Measurements from ENCODE around the gene ESRRB.

ESRRB gene

DNA sequence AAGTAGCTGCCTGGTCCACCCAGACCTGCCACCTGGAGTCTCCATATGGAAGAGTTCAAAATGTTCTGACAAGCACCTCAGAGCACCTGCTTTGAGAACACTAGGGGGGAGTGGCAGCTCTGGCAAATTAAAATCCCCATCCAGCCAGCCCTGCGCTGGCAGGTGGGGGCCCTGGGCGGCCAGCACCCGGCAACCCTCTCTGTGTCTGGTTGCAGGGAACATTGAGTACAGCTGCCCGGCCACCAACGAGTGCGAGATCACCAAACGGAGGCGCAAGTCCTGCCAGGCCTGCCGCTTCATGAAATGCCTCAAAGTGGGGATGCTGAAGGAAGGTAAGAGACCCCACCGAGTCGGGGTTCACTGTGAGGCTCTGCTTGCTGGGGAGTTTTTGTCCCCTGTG, 86.4 kb downstream of the ESRRB start:
- TF ChIP-seq, protein P1, sequence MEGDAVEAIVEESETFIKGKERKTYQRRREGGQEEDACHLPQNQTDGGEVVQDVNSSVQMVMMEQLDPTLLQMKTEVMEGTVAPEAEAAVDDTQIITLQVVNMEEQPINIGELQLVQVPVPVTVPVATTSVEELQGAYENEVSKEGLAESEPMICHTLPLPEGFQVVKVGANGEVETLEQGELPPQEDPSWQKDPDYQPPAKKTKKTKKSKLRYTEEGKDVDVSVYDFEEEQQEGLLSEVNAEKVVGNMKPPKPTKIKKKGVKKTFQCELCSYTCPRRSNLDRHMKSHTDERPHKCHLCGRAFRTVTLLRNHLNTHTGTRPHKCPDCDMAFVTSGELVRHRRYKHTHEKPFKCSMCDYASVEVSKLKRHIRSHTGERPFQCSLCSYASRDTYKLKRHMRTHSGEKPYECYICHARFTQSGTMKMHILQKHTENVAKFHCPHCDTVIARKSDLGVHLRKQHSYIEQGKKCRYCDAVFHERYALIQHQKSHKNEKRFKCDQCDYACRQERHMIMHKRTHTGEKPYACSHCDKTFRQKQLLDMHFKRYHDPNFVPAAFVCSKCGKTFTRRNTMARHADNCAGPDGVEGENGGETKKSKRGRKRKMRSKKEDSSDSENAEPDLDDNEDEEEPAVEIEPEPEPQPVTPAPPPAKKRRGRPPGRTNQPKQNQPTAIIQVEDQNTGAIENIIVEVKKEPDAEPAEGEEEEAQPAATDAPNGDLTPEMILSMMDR (IDR thresholded peaks at IDR 0.05; ENCODE audit: low read depth, low read length), result no peak
- no peak overlapping the region for H3K4me3 ChIP-seq (ENCODE audit: low read depth, low read length)
- DNase-seq (ENCODE audit: low read depth, low spot score), result no peak
- in situ Hi-C loops (cut with HindIII; ENCODE audit: low sequenced_read_pairs), result no loop called here

DNA sequence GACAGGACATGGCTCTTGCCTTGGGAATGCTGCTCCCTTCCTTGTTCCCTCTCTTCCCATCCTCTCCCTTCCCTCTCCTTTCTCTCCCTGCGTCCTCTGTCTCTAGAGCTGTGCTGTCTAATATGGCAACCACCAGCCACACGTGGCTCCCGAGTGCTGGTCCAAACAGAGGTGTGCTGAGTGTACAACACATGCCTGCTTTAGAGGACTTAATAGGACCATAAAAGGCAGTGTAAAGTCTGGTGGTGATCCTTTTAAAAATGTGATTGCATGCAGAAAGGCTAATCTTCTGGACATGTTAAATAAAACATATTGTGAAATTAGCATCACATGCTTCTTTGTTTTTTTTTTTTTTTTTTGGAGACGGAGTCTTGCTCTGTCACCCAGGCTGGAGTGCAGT, 87.2 kb downstream of the ESRRB start:
- no peak for DNase-seq (ENCODE audit: low read depth, low spot score)
- TF ChIP-seq, protein P1 (IDR thresholded peaks at IDR 0.05; ENCODE audit: low read depth, low read length), result no peak
- no peak overlapping the region for H3K4me3 ChIP-seq (ENCODE audit: low read depth, low read length)
- in situ Hi-C loops (cut with HindIII; ENCODE audit: low sequenced_read_pairs), result no loop called here

DNA sequence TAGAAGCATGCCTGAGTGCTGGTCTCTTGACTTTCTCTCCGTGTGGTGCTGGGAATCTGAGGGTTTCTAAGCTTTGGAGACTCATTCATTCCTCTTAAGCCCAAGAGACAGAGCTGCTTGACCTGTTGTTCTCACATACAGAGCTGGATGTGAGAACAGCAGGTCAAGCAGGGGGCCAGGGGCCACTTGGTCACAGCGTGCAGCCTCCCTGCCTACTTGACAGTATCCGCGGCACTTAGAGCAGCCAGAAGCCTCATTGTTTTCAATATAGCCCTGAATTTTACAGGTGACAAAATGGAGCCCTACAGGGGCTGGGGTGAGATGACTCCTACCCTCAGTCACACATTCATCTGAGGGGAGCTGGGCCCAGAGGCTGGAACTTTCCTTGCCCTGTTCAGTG, 88.9 kb downstream of the ESRRB start:
- no peak overlapping the region for H3K4me3 ChIP-seq (ENCODE audit: low read depth, low read length)
- TF ChIP-seq, protein P1 (IDR thresholded peaks at IDR 0.05; ENCODE audit: low read depth, low read length), result no peak
- DNase-seq (ENCODE audit: low read depth, low spot score), result no peak
- in situ Hi-C loops (cut with HindIII; ENCODE audit: low sequenced_read_pairs), result no loop called here

DNA sequence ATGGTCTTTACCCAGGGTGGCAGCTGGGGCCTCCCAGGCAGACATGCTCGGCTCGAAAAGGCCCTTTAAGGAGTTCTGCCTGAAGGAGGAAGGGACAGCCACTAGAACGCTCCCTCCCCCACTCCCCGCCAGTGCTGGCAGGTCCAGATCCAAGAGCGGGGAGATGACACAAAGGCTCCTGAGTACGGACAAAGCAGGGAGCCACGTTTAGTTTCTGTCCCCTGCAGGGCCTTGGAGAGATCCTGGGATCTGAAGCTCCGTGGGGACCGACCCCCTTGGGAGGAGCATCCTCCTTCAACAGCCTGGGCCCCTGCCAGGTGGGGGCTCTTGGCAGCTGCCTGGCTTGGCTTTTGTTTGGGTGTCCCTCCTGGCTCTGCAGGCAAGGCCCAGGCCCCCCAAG, 89.7 kb downstream of the ESRRB start:
- in situ Hi-C loops (cut with HindIII; ENCODE audit: low sequenced_read_pairs), result no loop called here
- TF ChIP-seq, protein P1 (IDR thresholded peaks at IDR 0.05; ENCODE audit: low read depth, low read length), result no peak
- no peak for DNase-seq (ENCODE audit: low read depth, low spot score)
- H3K4me3 ChIP-seq (ENCODE audit: low read depth, low read length), result no peak overlapping the region

DNA sequence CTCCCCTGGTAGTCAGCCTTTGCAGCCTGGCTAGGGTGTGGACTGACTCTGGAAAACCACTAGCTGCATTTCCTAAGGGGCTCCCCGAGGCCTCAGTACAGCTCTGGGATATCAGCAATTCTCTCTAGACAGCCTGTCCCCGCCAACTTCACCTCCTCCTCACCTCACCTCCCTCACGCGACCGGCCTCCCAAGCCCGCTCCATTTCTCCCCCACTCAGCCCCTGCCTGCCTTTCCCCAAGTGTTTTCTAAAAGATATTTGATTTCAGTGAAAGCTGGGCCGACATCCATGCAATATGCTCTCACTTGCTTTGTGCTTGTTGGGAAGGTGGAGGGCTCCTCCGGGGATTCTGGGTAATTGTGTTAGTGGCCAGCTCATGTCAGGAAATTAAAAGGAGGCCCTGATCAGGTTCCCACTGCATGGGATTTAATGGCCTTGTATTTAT, 91.8 kb downstream of the ESRRB start:
- in situ Hi-C loops (cut with HindIII; ENCODE audit: low sequenced_read_pairs), result no loop called here
- DNase-seq (ENCODE audit: low read depth, low spot score), result no peak
- TF ChIP-seq, protein P1 (IDR thresholded peaks at IDR 0.05; ENCODE audit: low read depth, low read length), result no peak
- no peak overlapping the region for H3K4me3 ChIP-seq (ENCODE audit: low read depth, low read length)

DNA sequence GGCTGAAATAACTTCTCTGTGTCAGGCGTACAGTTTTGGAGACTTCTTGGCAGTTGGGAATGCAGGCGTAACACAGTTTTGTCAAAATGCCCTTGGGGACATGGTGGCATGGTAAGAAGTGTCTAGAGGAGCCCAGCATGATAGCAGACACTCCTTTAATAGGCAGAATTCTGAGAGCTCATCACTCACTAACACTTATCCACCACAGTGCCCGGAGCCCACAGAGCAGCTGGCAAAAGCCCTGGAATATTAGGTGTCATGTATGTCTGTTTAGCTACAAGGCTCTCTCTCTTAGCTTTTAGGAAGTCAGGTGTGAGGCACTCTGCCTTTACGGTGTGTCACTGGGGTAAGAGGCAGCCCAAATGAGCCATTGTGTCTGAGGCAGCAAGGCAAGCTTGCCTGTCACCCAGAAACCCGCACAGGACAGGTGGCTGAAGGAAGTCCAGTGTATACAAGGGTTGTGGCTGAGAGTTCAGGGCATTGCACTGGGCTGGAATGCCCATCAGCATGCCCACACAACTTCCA, 96.3 kb downstream of the ESRRB start:
- TF ChIP-seq, protein P1 (IDR thresholded peaks at IDR 0.05; ENCODE audit: low read depth, low read length), result no peak
- no peak overlapping the region for H3K4me3 ChIP-seq (ENCODE audit: low read depth, low read length)
- in situ Hi-C loops (cut with HindIII; ENCODE audit: low sequenced_read_pairs), result no loop called here
- no peak for DNase-seq (ENCODE audit: low read depth, low spot score)

Measured in astrocyte of the spinal cord (primary cell).